SK-MEL-5 (cell line): ENCODE measurements around the gene EPG5. TPM values are rescaled to one million over a fixed set of nuclear protein-coding genes. Genes with fewer than 3 reads are reported as not detected.
"Not testable (repeated sequence)": the region's sequence is repeated elsewhere in the genome, so short reads cannot be mapped to it uniquely, and the experiment has no call there.

ENCODE experiments used
- DNase-seq: peaks from one replicate; pipeline ENCODE4 v3.0.0-alpha.2; 2016; ENCODE audit warnings: low read depth, low spot score
- in situ Hi-C: cut with HindIII; loops from 2 replicates; pipeline ENCODE4 v1.10.0; 2016; ENCODE audit warnings: low sequenced_read_pairs, high pct_unique_total_duplicates, low pct_unique_long_range_greater_than_20kb
- total RNA-seq: library from RNA; depleted of rRNA; stranded (reverse); fragments of >200 nt; shearing (Covaris generic); gene quantifications from 2 replicates; pipeline ENCODE4 v1.2.3, GENCODE V29; 2014

The EPG5 gene
- total RNA-seq, 1 experiment from 2014 or later = 27.4 TPM

- in situ Hi-C loops = no loop called here
- no peak for DNase-seq
Observed at GRCh38 chr18:45859334-45859733, 107.8 kb downstream of the EPG5 start.

GRCh38 chr18:45856531-45856930 is 110.6 kb downstream of the EPG5 start:
- in situ Hi-C loops = no loop called here
- no peak for DNase-seq

GRCh38 chr18:45854036-45854586 is 113.0 kb downstream of the EPG5 start:
- no peak for DNase-seq
- in situ Hi-C loops = no loop called here

- in situ Hi-C loops = no loop called here
- no peak for DNase-seq
Observed at GRCh38 chr18:45852631-45853030, 114.5 kb downstream of the EPG5 start.

- in situ Hi-C loops = no loop called here
- DNase-seq = no peak
Observed at GRCh38 chr18:45851161-45851925, 115.8 kb downstream of the EPG5 start.

GRCh38 chr18:45850021-45850420 is 117.1 kb downstream of the EPG5 start:
- in situ Hi-C loops = no loop called here
- DNase-seq = peak; percentile 56

- in situ Hi-C loops = no loop called here
- no peak for DNase-seq
Observed at GRCh38 chr18:45849529-45849928, 117.6 kb downstream of the EPG5 start.

GRCh38 chr18:45848643-45849042 is 118.5 kb downstream of the EPG5 start:
- in situ Hi-C loops, DNase-seq: not testable (repeated sequence)

- in situ Hi-C loops = no loop called here
- DNase-seq = no peak
Observed at GRCh38 chr18:45847119-45847518, 120.0 kb downstream of the EPG5 start.

- no peak for DNase-seq
- in situ Hi-C loops = no loop called here
Observed at GRCh38 chr18:45845410-45845809, 121.7 kb downstream of the EPG5 start.

GRCh38 chr18:45844938-45845337 is 122.2 kb downstream of the EPG5 start:
- no peak for DNase-seq
- in situ Hi-C loops = no loop called here

GRCh38 chr18:45843019-45843418 is 124.1 kb downstream of the EPG5 start:
- in situ Hi-C loops = no loop called here
- no peak for DNase-seq

GRCh38 chr18:45841765-45842442 is 125.2 kb downstream of the EPG5 start:
- in situ Hi-C loops = no loop called here
- no peak for DNase-seq

GRCh38 chr18:45841060-45841764 is 125.9 kb downstream of the EPG5 start:
- in situ Hi-C loops = no loop called here
- no peak for DNase-seq

- in situ Hi-C loops = no loop called here
Observed at GRCh38 chr18:45839414-45840395, 127.4 kb downstream of the EPG5 start.

GRCh38 chr18:45838302-45839070 is 128.6 kb downstream of the EPG5 start:
- in situ Hi-C loops = no loop called here
- no peak for DNase-seq

More at GRCh38 chr18:45839414-45840395, 127.4 kb downstream of the EPG5 start:
- peak; percentile 53 for DNase-seq
